NT2/D1 (cell line): ENCODE results near the gene PATL1.
A peak's percentile ranks its signal among the peaks of the same experiment; 100 is the strongest.

ENCODE experiments used
- DNase-seq: peaks from one replicate; pipeline ENCODE4 v3.0.0-alpha.2; 2011; ENCODE audit warnings: low read depth, low spot score
- H3K27me3 ChIP-seq: 2 replicates; pipeline ENCODE4 v1.6.0; 2011; ENCODE audit warnings: mild to moderate bottlenecking; ENCODE audit not compliant: insufficient read length, insufficient read depth
- H3K36me3 ChIP-seq: 2 replicates; pipeline ENCODE4 v1.6.1; 2011; ENCODE audit warnings: mild to moderate bottlenecking, low read length, mixed read lengths; ENCODE audit not compliant: insufficient read depth, insufficient read length
- H3K4me1 ChIP-seq: 2 replicates; pipeline ENCODE4 v1.5.1; 2011; ENCODE audit not compliant: insufficient read depth, insufficient read length
- H3K4me3 ChIP-seq: 2 replicates; pipeline ENCODE4 v1.5.1; 2011; ENCODE audit warnings: low read depth; ENCODE audit not compliant: insufficient read length
- H3K9ac ChIP-seq: 2 replicates; pipeline ENCODE4 v1.6.0; 2011; ENCODE audit warnings: low read depth; ENCODE audit not compliant: insufficient read length
- H3K9me3 ChIP-seq: 2 replicates; pipeline ENCODE4 v1.5.1; 2011; ENCODE audit warnings: mild to moderate bottlenecking, low read length; ENCODE audit not compliant: insufficient read depth
- SUZ12 ChIP-seq: IDR thresholded peaks from 2 replicates; pipeline ENCODE4 v1.6.1; 2011; ENCODE audit not compliant: insufficient read length, insufficient read depth; ENCODE audit errors: extremely low read depth
- YY1 ChIP-seq: IDR thresholded peaks from 2 replicates; pipeline ENCODE4 v1.6.1; 2011; ENCODE audit not compliant: insufficient read length, insufficient read depth
- ZNF274 ChIP-seq: IDR thresholded peaks from 2 replicates; pipeline ENCODE4 v1.6.1; 2011; ENCODE audit warnings: mild to moderate bottlenecking, low read depth, low read length

Gene PATL1

GRCh38 chr11:59625703-59626102 lies 43.1 kb downstream of the PATL1 start:
- no peak for DNase-seq
- H3K27me3 ChIP-seq = no peaks in the 10 kb centered on the region
- no peak overlapping the region for H3K4me3 ChIP-seq
- no peaks in the 10 kb centered on the region for H3K4me1 ChIP-seq
- no peaks in the 10 kb centered on the region for H3K9me3 ChIP-seq
- no peaks in the 10 kb centered on the region for H3K36me3 ChIP-seq
- no peak overlapping the region for H3K9ac ChIP-seq
- TF ChIP-seq SUZ12 = no peak
- TF ChIP-seq YY1 = no peak
- TF ChIP-seq ZNF274 = no peak

GRCh38 chr11:59617876-59618275 lies 51.0 kb downstream of the PATL1 start:
- Histone ChIP-seq H3K9me3 (no peaks in the 10 kb centered on the region), H3K36me3 (peaks cover 2% of the 10 kb centered on the region), H3K27me3 (no peaks in the 10 kb centered on the region), H3K4me3 (no peak overlapping the region), H3K9ac (no peak overlapping the region), H3K4me1 (no peaks in the 10 kb centered on the region)
- TF ChIP-seq SUZ12 = no peak
- TF ChIP-seq YY1 = no peak
- no peak for TF ChIP-seq ZNF274
- DNase-seq = no peak

GRCh38 chr11:59616396-59616982 lies 52.3 kb downstream of the PATL1 start:
- DNase-seq = no peak
- H3K9me3 ChIP-seq = no peaks in the 10 kb centered on the region
- peak overlapping the region; percentile 65 for H3K9ac ChIP-seq
- TF ChIP-seq YY1 = no peak
- no peak for TF ChIP-seq ZNF274
- no peak for TF ChIP-seq SUZ12
- H3K4me3 ChIP-seq = peak overlapping the region; percentile 66
- peaks cover 14% of the 10 kb centered on the region for H3K36me3 ChIP-seq
- H3K27me3 ChIP-seq = no peaks in the 10 kb centered on the region
- H3K4me1 ChIP-seq = no peaks in the 10 kb centered on the region

GRCh38 chr11:59615637-59616395 lies 53.0 kb downstream of the PATL1 start, which contains the start of gene OSBP:
Gene OSBP, minus strand, starts transcription at chr11:59615774. Its CDS starts 110 bp downstream, at chr11:59615664.
- H3K4me3 ChIP-seq = peak within 1 kb of the TSS; percentile 82
- peaks cover 14% of the 10 kb centered on the region for H3K36me3 ChIP-seq
- peak within 1 kb of the TSS; percentile 81 for H3K9ac ChIP-seq
- TF ChIP-seq ZNF274 (no peak), YY1 (no peak), SUZ12 (no peak)
- H3K4me1 ChIP-seq = no peaks in the 10 kb centered on the region
- DNase-seq = peak; percentile 99
- H3K9me3 ChIP-seq = no peaks in the 10 kb centered on the region
- H3K27me3 ChIP-seq = no peaks in the 10 kb centered on the region

GRCh38 chr11:59615120-59615636 lies 53.7 kb downstream of the PATL1 start:
- no peaks in the 10 kb centered on the region for H3K4me1 ChIP-seq
- DNase-seq = no peak
- H3K36me3 ChIP-seq = peaks cover 18% of the 10 kb centered on the region
- no peaks in the 10 kb centered on the region for H3K9me3 ChIP-seq
- H3K4me3 ChIP-seq = peak overlapping the region; percentile 82
- peak overlapping the region; percentile 81 for H3K9ac ChIP-seq
- no peaks in the 10 kb centered on the region for H3K27me3 ChIP-seq
- TF ChIP-seq SUZ12 = no peak
- no peak for TF ChIP-seq ZNF274
- no peak for TF ChIP-seq YY1

GRCh38 chr11:59614277-59615119 lies 54.3 kb downstream of the PATL1 start:
- Histone ChIP-seq H3K9me3 (no peaks in the 10 kb centered on the region), H3K4me3 (peak overlapping the region; percentile 82), H3K9ac (peak overlapping the region; percentile 81), H3K27me3 (no peaks in the 10 kb centered on the region), H3K4me1 (no peaks in the 10 kb centered on the region), H3K36me3 (peaks cover 25% of the 10 kb centered on the region)
- no peak for DNase-seq
- TF ChIP-seq ZNF274 = no peak
- TF ChIP-seq SUZ12 = no peak
- TF ChIP-seq YY1 = no peak
